ENCODE results near the gene CAMSAP1. TPM values are rescaled to one million over a fixed set of nuclear protein-coding genes. Genes with fewer than 3 reads are reported as not detected.

Gene CAMSAP1
- total and polyA plus RNA-seq, 9 of the 15 experiments (the other 6 are each of a cell fraction or from before 2014, with no cell fraction given) = 1.5 to 28.8 (median 14.3) TPM

- no peak for TF ChIP-seq FOXA3 (CRISPR knock-in tag; conservative IDR thresholded peaks at IDR 0.05 in 1 of 2, IDR thresholded peaks at IDR 0.05 in 1 of 2)
These were observed 135.2 kb downstream of the CAMSAP1 start (continued) for GRCh38 chr9:135772056-135772646.

GRCh38 chr9:135771401-135772051, 135.8 kb downstream of the CAMSAP1 start:
- FAIRE-seq = no peak
- H4K20me1 ChIP-seq (replicated peaks; ENCODE audit: control insufficient read depth, insufficient read depth, low read length) = peaks cover 8% of the 10 kb centered on the region
- no peak overlapping the region for H3K9ac ChIP-seq (ENCODE audit: insufficient read depth in 1 of 2, low read depth in 2 of 2, low read length in 2 of 2)
- ChIA-PET POLR2A (no interaction called here), CTCF (ENCODE audit: low intra/inter-chr PET ratio) (no interaction called here)
- H3K79me2 ChIP-seq (ENCODE audit: control insufficient read depth, insufficient read depth, low read length) = no peaks in the 10 kb centered on the region
- peaks cover 0 to 44% of the 10 kb centered on the region in 2 experiments; a peak in 2 of 5 replicates for H3K4me1 ChIP-seq (replicated peaks in 1 of 2; ENCODE audit: control insufficient read depth in 2 of 2, insufficient read depth in 2 of 2, low read length in 2 of 2)
- WGBS (ENCODE audit: insufficient coverage, low coverage, missing lambda C conversion rate) = 2% methylated on average over 19 of the region's 21 CpGs
- BruUV-seq (replicated peaks) = no TSS peak
- no peak overlapping the region for H3K4me2 ChIP-seq (ENCODE audit: insufficient read depth, low read length)
- H3K27ac ChIP-seq (ENCODE audit: extremely low read depth, low read depth, low read length) = no peak overlapping the region
- no peak overlapping the region for H2AFZ ChIP-seq (ENCODE audit: low read depth, low read length)
- H3K9me3 ChIP-seq (replicated peaks; ENCODE audit: control insufficient read depth, insufficient read depth, low read depth, low read length) = no peaks in the 10 kb centered on the region
- peaks cover 3 to 62% of the 10 kb centered on the region in 2 experiments; a peak in 3 of 5 replicates for H3K27me3 ChIP-seq (ENCODE audit: control insufficient read depth in 2 of 2, insufficient read depth in 2 of 2, low read length in 2 of 2)
- no peak overlapping the region for H3K4me3 ChIP-seq
- no peak for DNase-seq (ENCODE audit: extremely low read depth in 1 of 4, low spot score in 3 of 4)
- in situ Hi-C loops (cut with MboI) (no loop called here), intact Hi-C loops (cut with micrococcal nuclease) (no loop called here)
- no peaks in the 10 kb centered on the region for H3K36me3 ChIP-seq (ENCODE audit: control insufficient read depth, insufficient read depth, low read length)
- H3K9me1 ChIP-seq (ENCODE audit: control insufficient read depth, insufficient read depth, low read length) = peaks cover 6% of the 10 kb centered on the region
- ATAC-seq = no peak; the same call in 2 of the 3 replicates
- TF ChIP-seq E2F6 (IDR thresholded peaks at IDR 0.05; ENCODE audit: borderline replicate concordance in 1 of 2, extremely low read depth in 1 of 2, insufficient read depth in 1 of 2, insufficient read length in 1 of 2, low read depth in 1 of 2, low read length in 1 of 2, poor library complexity in 1 of 2, severe bottlenecking in 1 of 2) (no peak), PBX2 (CRISPR knock-in tag; IDR thresholded peaks at IDR 0.05; ENCODE audit: low read depth) (no peak), PBX2 (tag; conservative IDR thresholded peaks at IDR 0.05; ENCODE audit: low read depth) (no peak), SOX6 (IDR thresholded peaks at IDR 0.05) (no peak), WHSC1 (IDR thresholded peaks at IDR 0.05; ENCODE audit: low read length) (no peak), ZNF224 (CRISPR knock-in tag; IDR thresholded peaks at IDR 0.05) (no peak), RB1 (IDR thresholded peaks at IDR 0.05; ENCODE audit: low read depth) (no peak), CHD2 (IDR thresholded peaks at IDR 0.05; ENCODE audit: low read depth, low read length) (no peak), ZSCAN29 (IDR thresholded peaks at IDR 0.05) (no peak), E4F1 (CRISPR knock-in tag; IDR thresholded peaks at IDR 0.05; ENCODE audit: borderline replicate concordance) (no peak), MCM3 (IDR thresholded peaks at IDR 0.05) (no peak), USF1 (CRISPR knock-in tag; IDR thresholded peaks at IDR 0.05) (no peak)
